Ammon's horn (tissue), 1 donor: Measurements from ENCODE around the gene MFAP2.

Experiments used
- DNase-seq: peaks from one replicate; pipeline ENCODE4 v3.0.0-alpha.2; 2016; ENCODE audit warnings: low spot score

The MFAP2 gene

DNA sequence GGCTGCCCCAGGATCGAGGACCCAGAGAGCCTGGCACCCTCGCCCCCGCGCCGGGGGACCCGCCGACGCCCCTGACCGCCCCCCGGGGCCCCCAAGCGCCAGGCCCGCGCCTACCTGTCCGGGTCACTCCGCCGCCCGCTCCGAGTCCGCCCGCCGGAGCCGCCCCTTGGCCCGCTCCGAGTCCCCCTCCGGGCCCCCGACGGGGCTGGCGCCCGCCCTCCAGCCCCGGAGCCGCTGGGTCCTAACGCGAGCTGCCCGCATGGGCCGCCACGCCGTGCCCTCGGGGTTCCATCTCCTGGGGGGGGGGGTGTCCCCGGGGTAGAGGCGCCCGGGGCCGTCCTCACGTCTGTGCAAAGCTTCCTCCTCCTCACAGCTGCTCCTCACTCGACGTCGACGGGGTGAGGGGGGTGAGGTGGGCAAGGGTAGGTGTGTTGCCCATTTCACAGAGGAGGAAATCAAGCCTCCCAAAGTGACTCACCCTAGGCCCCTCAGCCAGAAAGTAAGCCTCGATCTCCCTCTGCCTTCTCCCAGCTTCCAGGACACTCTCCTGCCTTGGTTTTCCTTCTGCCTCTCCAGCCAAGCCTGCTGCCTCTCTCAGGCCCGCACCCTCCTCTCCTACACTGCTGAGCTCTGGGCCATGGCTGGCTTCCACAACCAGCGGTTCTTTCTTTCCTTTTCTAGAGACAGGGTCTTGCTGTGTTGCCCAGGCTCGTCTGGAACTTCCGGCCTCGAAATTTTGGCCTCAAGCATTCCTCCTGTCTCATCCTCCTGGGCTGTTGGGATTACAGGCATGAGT lies at the start of gene MFAP2:
TSS of gene MFAP2 (minus strand) at position 148 of the 796 bp plus-strand sequence. CDS start 2,347 bp downstream, outside the sequence.
- no peak for DNase-seq

DNA sequence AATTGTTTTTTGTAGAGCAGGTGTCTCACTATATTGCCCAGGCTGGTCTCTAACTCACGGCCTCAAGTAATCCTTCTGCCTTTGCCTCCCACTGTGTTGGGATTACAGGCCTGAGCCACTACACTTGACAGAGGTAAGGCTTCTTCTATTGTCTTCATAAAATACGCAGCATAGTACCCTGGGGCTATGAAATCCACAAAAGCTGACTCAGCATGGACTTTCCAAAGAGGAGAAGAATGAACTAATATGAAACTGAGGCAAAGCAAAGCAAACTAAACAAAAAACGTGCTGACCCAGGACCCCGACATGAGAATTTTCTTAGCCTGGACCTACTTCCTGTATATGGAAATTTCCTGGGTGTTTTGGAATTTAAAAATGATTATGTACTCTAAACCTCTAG lies 49.8 kb upstream of the MFAP2 start:
- DNase-seq = no peak

GRCh38 chr1:17028662-17029188 lies 48.3 kb upstream of the MFAP2 start:
- DNase-seq = no peak

- DNase-seq = no peak
These were observed 47.5 kb upstream of the MFAP2 start for GRCh38 chr1:17027900-17028299.

DNA sequence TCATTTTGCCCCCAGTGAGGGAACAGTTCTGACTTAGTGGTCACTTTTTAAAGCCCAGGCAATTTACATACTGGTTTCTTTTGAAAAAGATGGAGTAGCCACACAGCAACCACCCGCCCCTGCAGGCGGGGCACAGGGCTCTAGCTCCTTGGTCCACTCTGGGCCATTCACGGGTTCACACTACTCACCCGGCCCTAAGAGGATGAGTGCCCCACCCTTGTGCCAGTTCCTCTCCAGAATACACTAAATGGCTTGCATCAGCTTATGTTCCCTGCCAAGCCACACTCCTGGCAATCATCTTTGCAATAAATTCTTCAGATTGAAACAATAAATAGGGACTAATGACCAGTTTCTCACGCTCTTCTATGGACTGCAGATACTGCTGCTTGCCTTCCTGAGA lies 47.0 kb upstream of the MFAP2 start:
- DNase-seq = no peak

DNA sequence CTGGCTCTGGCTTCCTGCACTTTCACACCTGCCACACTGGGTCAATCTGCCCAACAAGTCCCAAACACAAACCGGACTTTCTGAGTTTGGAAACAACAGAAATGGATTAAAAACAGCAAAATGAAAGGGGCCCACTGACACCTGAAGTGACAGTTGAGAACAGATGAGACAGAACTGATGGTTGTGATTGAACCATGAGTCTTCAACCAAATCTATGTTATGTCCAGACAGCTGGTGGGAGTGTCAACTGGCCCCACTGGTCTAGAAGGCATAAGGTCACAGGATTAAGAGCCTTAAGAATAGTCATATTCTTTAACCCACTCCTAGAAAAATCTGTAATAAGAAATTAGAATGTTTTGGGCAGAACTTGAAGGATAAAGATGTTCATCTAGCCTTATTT lies 44.3 kb upstream of the MFAP2 start:
- DNase-seq = no peak

DNA sequence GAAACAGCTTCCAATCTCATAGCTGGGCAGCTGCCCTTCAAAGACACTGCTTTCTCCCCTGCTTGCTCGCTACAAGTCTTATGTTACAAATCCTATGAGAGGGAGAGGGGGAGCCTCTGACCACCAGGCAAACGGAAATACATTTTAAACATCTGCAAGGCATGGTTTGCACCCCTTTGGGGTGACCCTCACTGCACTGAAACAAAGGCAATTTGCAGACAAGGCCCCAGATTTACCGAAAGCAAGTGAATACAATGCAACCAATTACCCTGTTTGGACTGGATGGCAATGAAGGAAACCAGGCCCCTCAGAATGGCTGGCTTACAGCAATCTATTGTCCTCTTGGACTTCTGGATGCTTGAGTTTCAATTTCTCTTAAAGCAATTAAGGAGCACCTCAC lies 43.2 kb upstream of the MFAP2 start:
- DNase-seq = no peak

GRCh38 chr1:17023102-17023501 lies 42.7 kb upstream of the MFAP2 start:
- no peak for DNase-seq

- DNase-seq = peak; percentile 29
These were observed 41.5 kb upstream of the MFAP2 start for GRCh38 chr1:17021896-17022295.

DNA sequence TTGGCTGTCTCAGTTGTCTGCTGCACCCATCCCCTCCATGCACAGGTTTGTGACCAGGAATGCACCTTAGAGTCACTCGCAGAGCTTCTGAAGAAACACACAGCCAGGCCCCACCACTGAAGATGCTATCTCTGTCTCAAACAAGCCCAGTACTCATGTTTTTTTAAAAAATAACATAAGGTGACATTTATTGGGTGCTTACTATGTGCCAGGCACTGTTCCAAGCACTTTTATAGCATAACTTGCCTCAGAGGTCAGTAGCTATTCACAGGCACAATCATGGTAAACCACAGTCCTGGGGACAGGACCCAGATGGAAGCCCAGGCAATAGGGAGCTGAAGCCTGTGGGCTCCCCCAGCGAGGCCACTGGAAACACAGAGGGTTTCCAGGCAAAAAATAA lies 40.1 kb upstream of the MFAP2 start:
- DNase-seq = no peak

DNA sequence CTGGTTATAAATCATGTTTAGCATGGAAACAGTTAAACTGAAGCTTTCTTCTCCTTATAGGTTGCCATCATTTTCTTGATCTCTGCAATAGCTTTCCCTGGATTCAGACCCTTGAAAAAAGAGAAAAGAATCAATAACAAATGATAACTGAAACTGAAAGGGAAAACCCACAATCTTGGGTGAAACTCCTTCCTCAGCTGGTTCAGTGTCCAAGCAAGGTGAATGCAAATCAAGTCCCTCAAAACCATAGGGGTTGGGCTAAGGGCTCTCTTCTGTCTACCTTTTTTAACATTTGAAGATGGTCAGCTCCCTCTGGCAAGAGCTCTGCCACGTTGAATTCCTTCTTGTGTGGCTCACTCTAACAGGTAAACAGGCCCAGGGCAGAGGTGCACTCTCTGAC lies 38.4 kb upstream of the MFAP2 start:
- no peak for DNase-seq

GRCh38 chr1:17017435-17017834 lies 37.0 kb upstream of the MFAP2 start:
- no peak for DNase-seq

DNA sequence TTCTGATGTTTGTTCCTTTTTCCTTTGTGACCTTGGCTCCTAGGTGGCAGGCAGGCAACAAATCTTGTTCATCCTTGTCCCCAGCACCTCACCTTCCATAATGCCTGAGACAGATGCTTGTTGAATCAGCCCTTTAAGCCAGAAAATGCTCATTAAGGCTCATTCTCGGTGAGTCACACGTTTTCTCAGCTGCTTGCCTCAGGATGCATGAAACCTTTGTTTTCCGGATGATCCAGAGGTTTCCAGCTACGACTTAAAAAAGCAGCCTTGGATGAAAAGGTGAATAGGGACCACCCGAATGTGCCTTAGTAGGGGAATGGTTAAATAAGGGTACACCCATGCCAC lies 35.9 kb upstream of the MFAP2 start:
- no peak for DNase-seq

- DNase-seq = no peak
These were observed 34.5 kb upstream of the MFAP2 start for GRCh38 chr1:17014671-17015567.

DNA sequence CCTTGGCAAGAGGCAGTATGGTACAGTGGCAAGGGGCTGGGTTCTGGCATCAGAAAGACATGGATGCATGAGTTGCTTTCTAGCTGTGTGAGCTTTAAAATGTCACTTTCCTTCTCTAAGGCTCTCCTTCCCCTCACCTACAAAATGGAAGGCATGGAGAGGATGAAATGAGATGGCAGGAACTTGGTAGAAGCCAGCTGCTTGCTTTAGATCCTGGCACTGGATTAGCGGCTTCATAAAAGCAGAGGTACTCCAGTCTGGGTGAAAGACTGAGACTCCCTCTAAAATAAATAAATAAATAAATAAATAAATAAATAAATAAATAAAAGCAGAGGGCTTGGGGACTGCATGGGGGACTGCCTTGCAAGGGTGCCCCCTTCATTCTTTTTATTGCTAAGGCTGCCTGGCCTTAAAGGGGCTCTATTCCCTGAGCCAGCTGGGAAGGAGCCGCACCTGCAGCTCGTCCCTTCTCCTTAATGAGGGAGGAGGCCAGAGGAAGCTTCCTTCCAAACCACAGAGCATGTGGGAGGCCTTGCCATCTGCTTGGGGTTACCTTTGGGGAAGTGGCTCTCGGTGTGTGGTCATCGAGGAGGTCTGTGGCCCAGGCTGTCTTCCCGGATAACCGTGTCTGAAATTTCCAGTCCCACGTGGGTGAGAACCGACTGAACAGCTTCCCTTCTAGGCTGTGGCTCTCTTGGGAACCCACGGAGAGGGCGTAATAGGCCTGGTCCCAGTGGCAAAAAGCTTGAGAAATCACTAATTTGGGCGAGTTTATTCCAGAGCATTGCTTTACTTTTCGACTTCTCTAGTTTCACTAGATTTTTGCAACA lies 33.3 kb upstream of the MFAP2 start:
- peak; percentile 50 for DNase-seq

DNA sequence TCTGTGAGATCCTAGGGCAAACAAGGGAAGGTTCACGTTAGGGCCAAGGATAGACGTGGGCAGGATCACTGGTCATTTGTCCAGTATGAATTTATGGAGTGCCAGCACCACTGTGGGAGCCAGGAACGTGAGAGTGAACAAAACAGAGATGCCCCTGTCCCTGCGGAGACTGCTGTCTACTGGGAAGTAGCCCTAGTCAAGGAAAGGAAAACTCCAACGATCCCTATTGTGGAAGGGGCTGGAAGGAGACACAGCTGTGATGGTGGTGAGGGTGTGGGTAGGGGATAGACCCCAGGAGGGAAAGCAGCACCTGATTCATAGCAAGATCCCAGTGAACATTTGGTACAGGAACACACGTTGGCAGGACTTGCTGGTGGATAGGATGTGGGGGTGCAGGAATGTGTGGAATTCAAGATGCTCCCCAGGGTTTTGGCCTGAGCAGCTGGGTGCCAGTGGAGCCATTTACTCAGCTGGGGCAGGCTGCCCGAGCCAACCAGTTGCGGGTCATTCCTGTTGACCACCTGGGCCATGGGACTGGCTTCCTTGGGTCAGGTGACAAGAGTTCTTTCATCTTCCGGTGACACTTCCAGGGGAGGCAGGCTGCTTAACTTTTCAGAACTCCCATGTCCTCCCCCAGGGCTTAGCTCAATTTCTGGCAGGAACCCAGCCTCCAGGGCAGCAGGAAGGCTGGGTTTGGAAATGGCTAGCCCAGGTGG lies 32.5 kb upstream of the MFAP2 start:
- no peak for DNase-seq

DNA sequence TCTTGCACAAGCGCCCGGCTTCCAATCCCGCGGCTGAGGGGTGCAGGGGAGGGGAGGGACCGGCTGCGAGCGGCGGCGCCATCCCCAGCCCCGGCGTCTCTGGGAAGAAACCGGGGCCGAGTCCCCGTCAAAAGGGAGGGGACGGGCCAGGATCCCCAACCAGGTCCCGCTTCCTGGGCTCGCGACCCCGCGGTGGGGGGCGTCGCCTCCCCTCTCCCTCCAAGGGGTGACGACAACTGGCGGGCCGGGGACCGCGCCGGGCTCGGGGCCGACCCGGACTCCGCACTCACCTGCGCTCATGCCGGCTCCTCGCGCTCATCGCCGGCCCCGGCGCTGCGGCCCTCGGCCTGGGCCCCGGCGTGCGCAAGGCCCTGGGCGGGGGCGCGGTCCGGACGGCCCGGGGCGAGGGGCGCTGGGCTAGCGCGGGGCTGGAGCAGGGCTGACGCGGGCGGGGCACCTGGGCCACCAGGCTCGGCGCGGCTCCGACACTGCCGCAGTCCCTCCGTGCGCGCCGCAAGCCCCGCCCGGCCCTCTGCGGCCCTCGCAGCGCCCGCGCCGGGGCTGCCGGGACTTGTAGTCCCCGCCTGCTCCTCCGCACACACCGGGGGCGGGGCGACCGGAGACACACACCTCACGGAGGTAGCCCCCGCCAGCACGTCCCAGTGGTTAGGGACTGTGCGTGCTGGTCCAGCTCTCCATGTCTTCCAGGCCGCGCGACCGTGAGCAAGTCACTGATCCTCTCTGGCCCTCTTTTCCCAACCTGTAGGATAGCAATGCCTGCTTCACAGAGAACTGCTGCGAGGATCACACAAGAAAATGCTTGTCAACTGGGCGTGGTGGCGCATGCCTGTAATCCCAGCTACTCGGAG lies 31.3 kb upstream of the MFAP2 start, which contains the start of gene ATP13A2:
TSS of gene ATP13A2 (minus strand) at position 490 of the 869 bp plus-strand sequence. CDS start at position 300, 190 bp downstream.
- peak; percentile 92 for DNase-seq

- no peak for DNase-seq
These were observed 30.6 kb upstream of the MFAP2 start for GRCh38 chr1:17011092-17011438.

- DNase-seq = no peak
These were observed 29.3 kb upstream of the MFAP2 start for GRCh38 chr1:17009706-17010105.

- no peak for DNase-seq
These were observed 27.9 kb upstream of the MFAP2 start for GRCh38 chr1:17008208-17008855.
